GM19372 (cell line): ENCODE measurements around the gene RRP36.
A peak's percentile ranks its signal among the peaks of the same experiment; 100 is the strongest.

Experiments
- ATAC-seq: cut with Tn5 transposase; IDR thresholded peaks from one replicate; pipeline ENCODE4 v1.9.1; 2021; ENCODE audit warnings: mild to moderate bottlenecking, low read depth, moderate library complexity; ENCODE audit not compliant: unreplicated experiment

RRP36 gene

GRCh38 chr6:43006251-43006650 is 15.2 kb upstream of the RRP36 start:
- no peak for ATAC-seq

- no peak for ATAC-seq
Measured at GRCh38 chr6:43007126-43007525, 14.3 kb upstream of the RRP36 start.

GRCh38 chr6:43009124-43009523 is 12.3 kb upstream of the RRP36 start:
- ATAC-seq = no peak

- no peak for ATAC-seq
Measured at GRCh38 chr6:43011207-43011606, 10.2 kb upstream of the RRP36 start.

GRCh38 chr6:43012364-43012763 is 9.1 kb upstream of the RRP36 start:
- ATAC-seq = no peak

- ATAC-seq = no peak
Measured at GRCh38 chr6:43013097-43013842, 8.2 kb upstream of the RRP36 start.

- peak; percentile 94 for ATAC-seq
Measured at GRCh38 chr6:43013843-43014433, 7.5 kb upstream of the RRP36 start, which contains the start of the genes KLHDC3 and MEA1. Gene KLHDC3 (plus strand): TSS chr6:43014249. CDS start chr6:43017193, 2,944 bp downstream. Gene MEA1 (minus strand): TSS chr6:43013946. CDS start chr6:43013813, 133 bp downstream.

GRCh38 chr6:43014434-43014909 is 7.0 kb upstream of the RRP36 start:
- ATAC-seq = no peak

GRCh38 chr6:43016176-43016942 is 5.1 kb upstream of the RRP36 start:
- no peak for ATAC-seq

- ATAC-seq = no peak
Measured at GRCh38 chr6:43016943-43017334, 4.5 kb upstream of the RRP36 start.

- ATAC-seq = no peak
Measured at GRCh38 chr6:43019152-43019551, 2.3 kb upstream of the RRP36 start.

GRCh38 chr6:43020052-43020705 is 1.2 kb upstream of the RRP36 start:
- ATAC-seq = no peak

GRCh38 chr6:43020847-43021246 is 576 bp upstream of the RRP36 start:
- ATAC-seq = no peak

- no peak for ATAC-seq
Measured at GRCh38 chr6:43024436-43024835, 3.0 kb downstream of the RRP36 start.

- ATAC-seq = no peak
Measured at GRCh38 chr6:43026365-43026764, 4.9 kb downstream of the RRP36 start.

GRCh38 chr6:43029120-43029519 is 7.7 kb downstream of the RRP36 start:
- no peak for ATAC-seq

- ATAC-seq = no peak
Measured at GRCh38 chr6:43032326-43032725, 10.9 kb downstream of the RRP36 start.

GRCh38 chr6:43033496-43034189 is 12.2 kb downstream of the RRP36 start:
- ATAC-seq = no peak

- ATAC-seq = no peak
Measured at GRCh38 chr6:43034190-43034525, 12.7 kb downstream of the RRP36 start.

- ATAC-seq = no peak
Measured at GRCh38 chr6:43035495-43036194, 14.2 kb downstream of the RRP36 start.
